Type B pancreatic cell (in vitro differentiated cells): ENCODE data around the gene CDK5. TPM values are rescaled to one million over a fixed set of nuclear protein-coding genes. Genes with fewer than 3 reads are reported as not detected.
A peak's percentile ranks its signal among the peaks of the same experiment; 100 is the strongest.
"Not testable (repeated sequence)": the region's sequence is repeated elsewhere in the genome, so short reads cannot be mapped to it uniquely, and the experiment has no call there.

Experiments used
- DNase-seq: peaks from one replicate; pipeline ENCODE4 v3.0.0; 2021; ENCODE audit warnings: mixed read lengths; ENCODE audit not compliant: unreplicated experiment; ENCODE audit errors: extremely low spot score
- H3K27ac Mint-ChIP-seq: 2 replicates; pipeline ENCODE4 v1.8.0; 2021; ENCODE audit warnings: mild to moderate bottlenecking, mixed read lengths
- H3K27me3 Mint-ChIP-seq: 2 replicates; pipeline ENCODE4 v1.8.0; 2021; ENCODE audit warnings: mixed read lengths
- H3K36me3 Mint-ChIP-seq: 2 replicates; pipeline ENCODE4 v1.8.0; 2021; ENCODE audit warnings: mixed read lengths
- H3K4me1 Mint-ChIP-seq: one replicate; pipeline ENCODE4 v1.8.0; 2021; ENCODE audit warnings: mixed read lengths; ENCODE audit not compliant: unreplicated experiment
- H3K4me3 Mint-ChIP-seq: 2 replicates; pipeline ENCODE4 v1.8.0; 2021; ENCODE audit warnings: mild to moderate bottlenecking, mixed read lengths
- H3K9me3 Mint-ChIP-seq: 2 replicates; pipeline ENCODE4 v1.8.0; 2021; ENCODE audit warnings: mixed read lengths
- total RNA-seq: library from RNA; stranded (reverse); gene quantifications from 2 replicates; pipeline ENCODE4 v1.2.1, GENCODE V29; 2021; ENCODE audit warnings: low replicate concordance
- TF ChIP-seq, protein P1 (sequence below): fragments of 200-600 bp; sonication (generic); conservative IDR thresholded peaks from 2 replicates; pipeline ENCODE4 v1.5.0; 2021; ENCODE audit warnings: antibody characterized with exemption, mild to moderate bottlenecking

Gene CDK5
- total RNA-seq, 1 donor from 2014 or later: 20.5 TPM

DNA sequence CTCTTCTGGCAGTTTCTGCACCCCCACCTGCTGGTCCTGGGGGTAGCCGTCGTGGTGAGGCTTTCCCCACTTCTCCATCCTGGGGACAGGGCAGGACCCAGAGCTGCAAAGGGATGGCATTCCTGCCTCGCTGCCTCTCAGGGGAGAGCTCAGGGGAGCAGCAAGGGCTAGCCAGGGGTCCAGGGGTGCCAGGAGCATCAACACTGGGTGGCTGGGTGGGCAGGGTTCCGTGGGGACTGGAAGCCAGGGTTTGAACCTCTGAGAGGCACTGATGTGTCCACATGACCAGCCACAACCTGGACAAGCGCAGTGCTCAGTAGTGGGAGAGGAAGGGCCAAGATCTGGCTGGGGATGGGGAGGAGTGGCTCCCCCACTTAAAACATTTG lies 23.8 kb downstream of the CDK5 start:
- DNase-seq: no peak
- H3K27me3 Mint-ChIP-seq: no peaks in the 10 kb centered on the region
- no peak overlapping the region for H3K27ac Mint-ChIP-seq
- H3K4me1 Mint-ChIP-seq: peaks cover 7% of the 10 kb centered on the region
- no peaks in the 10 kb centered on the region for H3K36me3 Mint-ChIP-seq
- TF ChIP-seq, protein P1, sequence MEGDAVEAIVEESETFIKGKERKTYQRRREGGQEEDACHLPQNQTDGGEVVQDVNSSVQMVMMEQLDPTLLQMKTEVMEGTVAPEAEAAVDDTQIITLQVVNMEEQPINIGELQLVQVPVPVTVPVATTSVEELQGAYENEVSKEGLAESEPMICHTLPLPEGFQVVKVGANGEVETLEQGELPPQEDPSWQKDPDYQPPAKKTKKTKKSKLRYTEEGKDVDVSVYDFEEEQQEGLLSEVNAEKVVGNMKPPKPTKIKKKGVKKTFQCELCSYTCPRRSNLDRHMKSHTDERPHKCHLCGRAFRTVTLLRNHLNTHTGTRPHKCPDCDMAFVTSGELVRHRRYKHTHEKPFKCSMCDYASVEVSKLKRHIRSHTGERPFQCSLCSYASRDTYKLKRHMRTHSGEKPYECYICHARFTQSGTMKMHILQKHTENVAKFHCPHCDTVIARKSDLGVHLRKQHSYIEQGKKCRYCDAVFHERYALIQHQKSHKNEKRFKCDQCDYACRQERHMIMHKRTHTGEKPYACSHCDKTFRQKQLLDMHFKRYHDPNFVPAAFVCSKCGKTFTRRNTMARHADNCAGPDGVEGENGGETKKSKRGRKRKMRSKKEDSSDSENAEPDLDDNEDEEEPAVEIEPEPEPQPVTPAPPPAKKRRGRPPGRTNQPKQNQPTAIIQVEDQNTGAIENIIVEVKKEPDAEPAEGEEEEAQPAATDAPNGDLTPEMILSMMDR: no peak
- no peak overlapping the region for H3K4me3 Mint-ChIP-seq
- H3K9me3 Mint-ChIP-seq: no peaks in the 10 kb centered on the region

DNA sequence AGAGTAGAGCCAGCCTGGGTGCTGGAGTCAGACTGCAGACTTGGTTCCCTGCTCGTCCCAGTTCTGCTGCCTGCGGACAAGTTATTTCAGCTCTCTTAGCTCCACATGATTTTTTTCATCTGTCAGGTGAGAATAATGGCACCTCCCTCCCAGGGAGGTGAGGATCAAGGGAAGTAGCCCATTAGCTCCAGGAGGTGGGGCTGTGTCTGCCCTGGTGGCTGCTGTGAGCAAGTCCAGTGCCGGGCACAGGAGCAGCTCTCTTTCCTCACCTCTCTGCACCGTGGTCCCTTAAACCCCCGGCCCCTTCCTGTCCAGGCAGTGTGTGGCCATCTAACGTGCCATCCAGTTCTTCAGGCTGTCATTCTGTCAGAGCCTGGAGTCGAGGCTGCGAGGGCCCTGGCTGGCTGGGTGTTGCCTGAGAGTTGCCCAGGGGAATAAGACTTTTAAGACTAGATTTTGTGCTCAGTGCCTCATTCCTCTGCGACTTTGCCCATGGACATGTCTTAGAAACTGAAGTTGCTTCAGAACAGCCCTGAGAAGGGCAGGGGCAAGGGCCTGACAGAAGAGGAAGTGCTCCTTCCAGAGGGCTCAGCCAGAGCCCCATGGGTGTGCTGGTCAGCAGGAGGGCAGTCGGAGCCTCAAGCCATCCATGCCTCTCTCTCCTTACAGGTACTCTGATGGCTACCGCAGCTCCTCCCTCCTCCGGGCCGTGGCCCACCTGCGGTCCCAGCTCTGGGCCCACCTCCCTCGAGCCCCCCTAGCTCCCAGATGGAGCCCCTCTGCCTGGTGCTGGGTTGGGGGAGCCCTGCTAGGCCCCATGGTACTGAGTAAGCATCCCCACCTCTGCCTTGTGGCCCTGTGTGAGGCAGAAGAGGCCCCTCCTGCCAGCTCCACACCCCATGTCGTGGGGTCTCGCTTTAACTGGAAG lies 24.5 kb downstream of the CDK5 start:
- no peaks in the 10 kb centered on the region for H3K9me3 Mint-ChIP-seq

DNA sequence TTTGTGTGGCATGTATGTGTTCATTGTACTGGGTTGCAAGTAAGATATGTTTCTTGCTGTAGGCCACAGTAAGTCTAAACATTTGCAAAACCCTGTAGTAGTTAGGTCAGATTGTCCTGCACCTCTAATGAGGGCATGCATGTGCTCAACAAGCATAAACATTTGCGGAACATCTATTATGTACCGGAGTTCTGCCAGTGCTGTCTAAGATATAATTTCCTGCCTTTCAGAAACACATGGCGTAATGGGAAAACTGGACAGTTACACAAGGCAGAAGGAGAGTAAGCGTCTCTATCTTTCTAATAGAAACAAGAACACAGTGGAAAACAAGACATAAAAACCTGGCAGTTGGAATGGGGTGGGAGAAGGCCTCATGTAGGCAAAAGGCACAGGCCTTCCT lies 26.7 kb downstream of the CDK5 start:
- Mint-ChIP-seq H3K36me3 (no peaks in the 10 kb centered on the region), H3K27me3 (peaks cover 15% of the 10 kb centered on the region), H3K4me3 (no peak overlapping the region), H3K9me3 (no peaks in the 10 kb centered on the region), H3K4me1 (peaks cover 19% of the 10 kb centered on the region), H3K27ac (peak overlapping the region; percentile 8)
- no peak for DNase-seq
- TF ChIP-seq, protein P1: no peak

More for the DNA sequence above, 24.5 kb downstream of the CDK5 start:
- no peak for DNase-seq
- H3K4me3 Mint-ChIP-seq: peak overlapping the region; percentile 39
- no peaks in the 10 kb centered on the region for H3K36me3 Mint-ChIP-seq
- peaks cover 8% of the 10 kb centered on the region for H3K4me1 Mint-ChIP-seq
- peak overlapping the region; percentile 93 for H3K27ac Mint-ChIP-seq
- TF ChIP-seq, protein P1: no peak
- no peaks in the 10 kb centered on the region for H3K27me3 Mint-ChIP-seq

DNA sequence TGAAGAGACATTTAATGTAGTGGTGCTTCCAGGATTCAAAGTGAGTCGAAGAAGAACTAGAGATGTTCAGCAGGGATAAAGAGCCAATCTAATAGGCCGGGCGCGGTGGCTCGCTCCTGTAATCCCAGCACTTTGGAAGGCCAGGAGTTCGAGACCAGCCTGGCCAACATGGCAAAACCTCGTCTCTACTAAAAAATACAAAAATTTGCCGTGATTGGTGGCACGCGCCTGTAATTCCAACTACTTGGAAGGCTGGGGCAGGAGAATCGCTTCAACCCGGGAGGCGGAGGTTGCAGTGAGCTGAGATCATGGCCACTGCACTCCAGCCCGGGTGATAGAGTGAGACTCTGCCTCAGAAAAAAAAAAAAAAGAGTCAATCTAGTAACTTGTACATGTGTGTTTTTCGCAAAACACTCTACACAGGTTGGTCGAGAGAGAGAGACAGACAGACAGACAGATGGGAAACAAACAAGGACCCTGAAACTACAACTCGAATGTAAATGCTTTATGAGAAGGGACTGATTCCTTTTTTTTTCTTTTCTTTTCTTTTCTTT lies 28.7 kb downstream of the CDK5 start:
- Mint-ChIP-seq H3K27me3 (peaks cover 26% of the 10 kb centered on the region), H3K4me1 (peaks cover 22% of the 10 kb centered on the region), H3K9me3 (no peaks in the 10 kb centered on the region), H3K36me3 (no peaks in the 10 kb centered on the region), H3K27ac (peak overlapping the region; percentile 100), H3K4me3 (peak overlapping the region; percentile 94)
- no peak for DNase-seq
- TF ChIP-seq, protein P1: no peak

DNA sequence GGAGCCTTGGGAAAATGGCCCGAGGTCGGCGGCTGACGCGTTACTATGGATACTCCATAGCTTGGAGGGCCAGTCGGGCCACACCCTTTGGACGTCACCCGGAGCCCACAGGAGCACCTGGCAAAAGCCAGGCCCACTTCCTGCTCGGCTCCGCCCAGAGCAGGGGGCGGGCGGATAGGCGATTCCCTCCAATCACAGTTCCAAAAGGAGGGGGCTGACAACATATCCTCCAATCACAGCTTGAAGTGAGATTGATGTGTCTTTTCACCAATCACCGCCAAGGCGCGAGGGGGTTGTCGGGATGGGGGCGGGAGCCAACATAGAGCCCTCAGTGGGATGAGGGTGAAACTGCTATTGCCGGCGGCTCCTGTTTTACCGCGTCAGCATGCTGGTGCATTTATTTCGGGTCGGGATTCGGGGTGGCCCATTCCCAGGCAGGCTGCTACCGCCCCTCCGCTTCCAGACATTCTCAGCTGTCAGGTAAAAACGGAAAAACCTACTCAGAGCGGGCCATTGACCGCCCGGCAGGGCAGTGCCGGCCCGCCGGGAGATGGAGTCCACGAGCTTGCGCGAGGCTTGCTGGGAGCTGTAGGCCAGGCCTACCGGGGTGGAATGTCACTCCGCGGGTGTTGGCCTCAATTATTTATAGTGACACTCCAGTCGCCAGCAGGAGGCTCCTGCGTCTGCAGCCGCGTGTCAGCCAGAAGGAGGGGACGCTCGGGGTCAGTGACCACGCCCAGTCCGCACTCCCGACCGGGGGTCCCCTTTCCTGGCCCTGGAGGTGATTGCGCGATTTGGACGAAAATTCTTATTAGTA lies 29.4 kb downstream of the CDK5 start, which contains the start of gene ABCB8:
Gene ABCB8 (plus strand): TSS at position 320 of the 817 bp plus-strand sequence. CDS start 66 bp downstream, at position 386.
- Mint-ChIP-seq H3K4me3 (peak within 1 kb of the TSS; percentile 94), H3K27ac (peak within 1 kb of the TSS; percentile 100), H3K9me3 (no peaks in the 10 kb centered on the region), H3K27me3 (peaks cover 26% of the 10 kb centered on the region), H3K4me1 (peaks cover 22% of the 10 kb centered on the region), H3K36me3 (no peaks in the 10 kb centered on the region)
- DNase-seq: peak; percentile 97
- TF ChIP-seq, protein P1: peak; percentile 66

DNA sequence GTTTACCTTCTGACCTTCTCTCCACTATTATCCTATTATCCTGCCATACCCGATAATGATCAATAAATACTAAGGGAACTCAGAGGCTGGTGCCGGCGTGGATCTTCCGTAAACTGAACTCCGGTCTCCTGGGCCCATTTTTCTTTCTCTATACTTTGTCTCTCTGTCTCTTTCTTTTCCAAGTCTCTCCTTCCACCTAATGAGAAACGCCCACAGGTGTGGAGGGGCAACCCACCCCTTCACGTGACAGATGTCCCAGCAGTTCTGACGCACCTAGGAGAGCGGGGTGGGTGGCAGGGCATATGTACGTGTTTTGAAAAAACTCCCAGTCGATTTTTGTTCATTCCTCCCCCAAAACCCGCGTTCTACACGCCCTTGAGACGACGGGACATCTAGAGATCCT lies 30.0 kb downstream of the CDK5 start:
- not testable (repeated sequence) for DNase-seq, H3K36me3 Mint-ChIP-seq, H3K9me3 Mint-ChIP-seq
- H3K4me3 Mint-ChIP-seq: peak overlapping the region; percentile 94
- H3K4me1 Mint-ChIP-seq: peaks cover 22% of the 10 kb centered on the region
- H3K27ac Mint-ChIP-seq: peak overlapping the region; percentile 100
- H3K27me3 Mint-ChIP-seq: peaks cover 30% of the 10 kb centered on the region

DNA sequence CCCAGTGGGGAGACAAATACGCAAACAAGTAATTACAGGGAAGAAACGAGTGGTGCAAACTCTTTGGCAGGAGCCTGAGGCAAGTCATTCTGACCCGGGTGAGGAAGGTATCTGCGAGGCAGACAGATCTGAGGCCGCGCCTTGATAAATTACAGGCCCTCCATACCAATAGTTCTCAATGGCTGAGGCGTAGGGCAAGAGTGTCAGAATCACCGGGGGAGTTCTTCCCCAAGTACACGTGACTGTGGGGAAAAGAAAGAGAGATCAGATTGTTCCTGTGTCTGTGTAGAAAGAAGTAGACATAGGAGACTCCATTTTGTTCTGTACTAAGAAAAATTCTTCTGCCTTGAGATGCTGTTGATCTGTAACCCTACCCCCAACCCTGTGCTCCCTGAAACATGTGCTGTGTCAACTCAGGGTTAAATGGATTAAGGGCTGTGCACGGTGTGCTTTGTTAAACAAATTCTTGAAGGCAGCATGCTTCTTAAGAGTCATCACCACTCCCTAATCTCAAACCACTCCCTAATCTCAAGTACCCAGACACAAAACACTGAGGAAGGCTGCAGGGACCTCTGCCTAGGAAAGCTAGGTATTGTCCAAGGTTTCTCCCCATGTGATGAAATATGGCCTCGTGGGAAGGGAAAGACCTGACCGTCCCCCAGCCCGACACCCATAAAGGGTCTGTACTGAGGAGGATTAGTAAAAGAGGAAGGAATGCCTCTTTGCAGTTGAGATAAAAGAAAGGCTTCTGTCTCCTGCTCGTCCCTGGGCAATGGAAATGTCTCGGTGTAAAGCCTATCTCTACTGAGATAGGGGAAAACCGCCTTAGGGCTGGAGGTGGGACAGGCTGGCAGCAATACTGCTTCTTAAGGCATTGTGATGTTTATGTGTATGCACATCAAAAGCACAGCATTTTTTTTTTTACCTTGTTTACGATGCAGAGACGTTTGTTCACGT lies 30.6 kb downstream of the CDK5 start:
- H3K27me3 Mint-ChIP-seq: peaks cover 30% of the 10 kb centered on the region
- peak overlapping the region; percentile 100 for H3K27ac Mint-ChIP-seq
- peaks cover 22% of the 10 kb centered on the region for H3K4me1 Mint-ChIP-seq
- H3K36me3 Mint-ChIP-seq, H3K9me3 Mint-ChIP-seq, DNase-seq: not testable (repeated sequence)
- H3K4me3 Mint-ChIP-seq: peak overlapping the region; percentile 94
